NB4 (cell line): ENCODE measurements around the gene FSD2.

Experiments
- CTCF ChIP-seq: IDR thresholded peaks from one replicate; pipeline ENCODE4 v1.5.1; 2012; ENCODE audit warnings: low read depth, low read length
- POLR2A ChIP-seq: IDR thresholded peaks from 2 replicates; pipeline ENCODE4 v1.6.1; 2011; ENCODE audit warnings: mild to moderate bottlenecking; ENCODE audit not compliant: insufficient read length; ENCODE audit errors: extremely low read depth

- TF ChIP-seq CTCF (no peak), POLR2A (no peak)
These were observed 1.9 kb downstream of the FSD2 start for GRCh38 chr15:82803793-82804574.
